Trophoblast cell (in vitro differentiated cells and primary cell): ENCODE results near the gene DMXL2.

Experiments
- DNase-seq, 2 donors: peaks; one replicate each; pipeline ENCODE4 v3.0.0-alpha.2; 2016
- H2AFZ ChIP-seq: 2 replicates; pipeline ENCODE4 v1.6.1; 2013; ENCODE audit warnings: low read length, moderate library complexity, mild to moderate bottlenecking; ENCODE audit not compliant: insufficient read depth, poor library complexity
- H2AK5ac ChIP-seq: 2 replicates; pipeline ENCODE4 v1.6.1; 2013; ENCODE audit warnings: mild to moderate bottlenecking, low read length
- H2BK120ac ChIP-seq: 2 replicates; pipeline ENCODE4 v1.6.1; 2013; ENCODE audit warnings: low read length, mild to moderate bottlenecking, moderate library complexity; ENCODE audit not compliant: insufficient read depth, poor library complexity
- H2BK12ac ChIP-seq: 2 replicates; pipeline ENCODE4 v1.6.1; 2013; ENCODE audit warnings: mild to moderate bottlenecking, low read length, moderate library complexity
- H2BK5ac ChIP-seq: 2 replicates; pipeline ENCODE4 v1.6.1; 2013; ENCODE audit warnings: low read length, low read depth, moderate library complexity, mild to moderate bottlenecking; ENCODE audit not compliant: poor library complexity
- H3K14ac ChIP-seq: 2 replicates; pipeline ENCODE4 v1.6.1; 2013; ENCODE audit warnings: mild to moderate bottlenecking, low read length
- H3K18ac ChIP-seq: 2 replicates; pipeline ENCODE4 v1.6.1; 2013; ENCODE audit warnings: mild to moderate bottlenecking, low read length
- H3K23ac ChIP-seq: 2 replicates; pipeline ENCODE4 v1.6.1; 2013; ENCODE audit warnings: low read length
- H3K27ac ChIP-seq: 2 replicates; pipeline ENCODE4 v1.5.1; 2013; ENCODE audit warnings: low read depth, mild to moderate bottlenecking, inconsistent platforms, low read length, moderate library complexity
- H3K27me3 ChIP-seq: 2 replicates; pipeline ENCODE4 v1.6.1; 2013; ENCODE audit warnings: inconsistent platforms, mild to moderate bottlenecking, low read length, moderate library complexity; ENCODE audit not compliant: insufficient read depth
- H3K36me3 ChIP-seq, 2 experiments: 1 replicate in 1 of 2; 2 replicates in 1 of 2; pipeline ENCODE4 v1.6.1; 2013; ENCODE audit warnings: low read length in 2 of 2, mild to moderate bottlenecking in 2 of 2, moderate library complexity in 1 of 2; ENCODE audit not compliant: insufficient read depth in 2 of 2, control insufficient read depth in 1 of 2
- H3K4ac ChIP-seq: 2 replicates; pipeline ENCODE4 v1.6.1; 2013; ENCODE audit warnings: low read depth, mild to moderate bottlenecking, low read length, moderate library complexity
- H3K4me1 ChIP-seq, 2 experiments: 1 replicate in 1 of 2; 2 replicates in 1 of 2; pipeline ENCODE4 v1.6.1; 2013; ENCODE audit warnings: low read length in 2 of 2, mild to moderate bottlenecking in 2 of 2, moderate library complexity in 1 of 2; ENCODE audit not compliant: insufficient read depth in 2 of 2, control insufficient read depth in 1 of 2
- H3K4me2 ChIP-seq: 2 replicates; pipeline ENCODE4 v1.6.1; 2013; ENCODE audit warnings: inconsistent platforms, mild to moderate bottlenecking, low read length, moderate library complexity
- H3K4me3 ChIP-seq: 2 replicates; pipeline ENCODE4 v1.5.1; 2013; ENCODE audit warnings: mild to moderate bottlenecking, low read depth, low read length, inconsistent platforms
- H3K79me1 ChIP-seq: one replicate; pipeline ENCODE4 v1.6.1; 2013; ENCODE audit warnings: low read length
- H3K79me2 ChIP-seq: 2 replicates; pipeline ENCODE4 v1.6.1; 2013; ENCODE audit warnings: low read length, mild to moderate bottlenecking; ENCODE audit not compliant: control insufficient read depth, insufficient read depth, poor library complexity
- H3K9ac ChIP-seq: 2 replicates; pipeline ENCODE4 v1.6.1; 2013; ENCODE audit warnings: mild to moderate bottlenecking, low read length
- H3K9me3 ChIP-seq: 2 replicates; pipeline ENCODE4 v1.6.1; 2013; ENCODE audit warnings: low read depth, mild to moderate bottlenecking, control low read depth, inconsistent platforms, low read length; ENCODE audit not compliant: insufficient read depth
- H4K12ac ChIP-seq: 2 replicates; pipeline ENCODE4 v1.6.1; 2013; ENCODE audit warnings: low read depth, mild to moderate bottlenecking, low read length, moderate library complexity
- H4K8ac ChIP-seq: 2 replicates; pipeline ENCODE4 v1.6.1; 2013; ENCODE audit warnings: low read depth, mild to moderate bottlenecking, low read length, moderate library complexity
- H4K91ac ChIP-seq: one replicate; pipeline ENCODE4 v1.6.1; 2013; ENCODE audit warnings: low read depth, mild to moderate bottlenecking, low read length, moderate library complexity
- WGBS: extraction: QIAGEN DNeasy Blood & Tissue Kit; methylation state at CpG from one replicate; pipeline ENCODE4 v1.1.7; 2013; ENCODE audit warnings: missing lambda C conversion rate; ENCODE audit not compliant: insufficient read length, insufficient coverage; ENCODE audit errors: extremely low coverage; 5-methylcytosine and 5-hydroxymethylcytosine counted together

Gene DMXL2

GRCh38 chr15:51505251-51505650 is 117.3 kb downstream of the DMXL2 start:
- Histone ChIP-seq H2BK120ac (no peak overlapping the region), H3K4me3 (no peak overlapping the region), H4K91ac (no peak overlapping the region), H3K9me3 (no peaks in the 10 kb centered on the region), H3K4me1 (no peaks in the 10 kb centered on the region), H4K12ac (no peak overlapping the region), H3K18ac (no peak overlapping the region), H3K27ac (no peak overlapping the region), H2BK12ac (no peak overlapping the region), H3K36me3 (peaks cover 0 to 2% of the 10 kb centered on the region in 2 experiments), H2BK5ac (no peak overlapping the region), H3K79me2 (no peaks in the 10 kb centered on the region), H3K23ac (no peak overlapping the region), H3K4me2 (no peak overlapping the region), H4K8ac (no peak overlapping the region), H2AFZ (no peak overlapping the region), H3K27me3 (no peaks in the 10 kb centered on the region), H3K14ac (no peak overlapping the region), H3K4ac (no peak overlapping the region), H3K79me1 (no peaks in the 10 kb centered on the region), H2AK5ac (no peak overlapping the region), H3K9ac (no peak overlapping the region)
- WGBS: no CpG with 5 or more reads among the region's 1 CpG
- no peak for DNase-seq

- H3K4ac ChIP-seq: no peak overlapping the region
- H3K4me3 ChIP-seq: no peak overlapping the region
- H3K9ac ChIP-seq: no peak overlapping the region
- H3K4me1 ChIP-seq: no peaks in the 10 kb centered on the region
- no peak overlapping the region for H4K12ac ChIP-seq
- no peak overlapping the region for H2BK12ac ChIP-seq
- H4K8ac ChIP-seq: no peak overlapping the region
- no peaks in the 10 kb centered on the region for H3K27me3 ChIP-seq
- H3K36me3 ChIP-seq: peaks cover 0 to 2% of the 10 kb centered on the region in 2 experiments
- no peaks in the 10 kb centered on the region for H3K79me1 ChIP-seq
- no peaks in the 10 kb centered on the region for H3K9me3 ChIP-seq
- no peak overlapping the region for H3K18ac ChIP-seq
- H2AFZ ChIP-seq: no peak overlapping the region
- no peak overlapping the region for H2BK5ac ChIP-seq
- no peak overlapping the region for H3K14ac ChIP-seq
- H2BK120ac ChIP-seq: no peak overlapping the region
- H3K23ac ChIP-seq: no peak overlapping the region
- no peaks in the 10 kb centered on the region for H3K79me2 ChIP-seq
- no peak overlapping the region for H4K91ac ChIP-seq
- H2AK5ac ChIP-seq: no peak overlapping the region
- H3K4me2 ChIP-seq: no peak overlapping the region
- no peak overlapping the region for H3K27ac ChIP-seq
- DNase-seq: no peak
Measured at GRCh38 chr15:51503003-51503402, 119.6 kb downstream of the DMXL2 start.

- no peaks in the 10 kb centered on the region for H3K79me2 ChIP-seq
- no peak overlapping the region for H2BK5ac ChIP-seq
- no peak overlapping the region for H3K9ac ChIP-seq
- H3K4ac ChIP-seq: no peak overlapping the region
- peaks cover 0 to 3% of the 10 kb centered on the region in 2 experiments for H3K36me3 ChIP-seq
- H3K23ac ChIP-seq: no peak overlapping the region
- H4K12ac ChIP-seq: no peak overlapping the region
- H3K4me1 ChIP-seq: no peaks in the 10 kb centered on the region
- no peaks in the 10 kb centered on the region for H3K79me1 ChIP-seq
- no peak overlapping the region for H4K91ac ChIP-seq
- no peak overlapping the region for H3K27ac ChIP-seq
- no peak overlapping the region for H3K4me3 ChIP-seq
- peak in 1 of 2 donors; percentile 62 for DNase-seq
- no peak overlapping the region for H4K8ac ChIP-seq
- H2AFZ ChIP-seq: no peak overlapping the region
- H2AK5ac ChIP-seq: no peak overlapping the region
- H3K14ac ChIP-seq: no peak overlapping the region
- no peak overlapping the region for H3K18ac ChIP-seq
- no peaks in the 10 kb centered on the region for H3K9me3 ChIP-seq
- H2BK120ac ChIP-seq: no peak overlapping the region
- H2BK12ac ChIP-seq: no peak overlapping the region
- H3K4me2 ChIP-seq: no peak overlapping the region
- WGBS: no CpG with 5 or more reads among the region's 5 CpGs
- H3K27me3 ChIP-seq: no peaks in the 10 kb centered on the region
Measured at GRCh38 chr15:51499379-51499976, 123.1 kb downstream of the DMXL2 start.

- Histone ChIP-seq H3K9me3 (no peaks in the 10 kb centered on the region), H2BK5ac (no peak overlapping the region), H2BK12ac (no peak overlapping the region), H3K27me3 (no peaks in the 10 kb centered on the region), H3K79me1 (no peaks in the 10 kb centered on the region), H3K79me2 (no peaks in the 10 kb centered on the region), H3K4ac (no peak overlapping the region), H3K4me1 (no peaks in the 10 kb centered on the region), H3K23ac (no peak overlapping the region), H3K27ac (no peak overlapping the region), H3K4me3 (no peak overlapping the region), H4K12ac (no peak overlapping the region), H2AK5ac (no peak overlapping the region), H4K91ac (no peak overlapping the region), H3K9ac (no peak overlapping the region), H4K8ac (no peak overlapping the region), H2AFZ (no peak overlapping the region), H3K18ac (no peak overlapping the region), H3K4me2 (no peak overlapping the region), H2BK120ac (no peak overlapping the region), H3K14ac (no peak overlapping the region), H3K36me3 (peaks cover 0 to 3% of the 10 kb centered on the region in 2 experiments)
- WGBS: no CpG with 5 or more reads among the region's 3 CpGs
- DNase-seq: no peak
Measured at GRCh38 chr15:51497806-51498205, 124.8 kb downstream of the DMXL2 start.
